ENCODE results near the gene RASL10B. TPM values are rescaled to one million over a fixed set of nuclear protein-coding genes. Genes with fewer than 3 reads are reported as not detected.

RASL10B gene
- total and polyA plus RNA-seq, 9 donors = 2.3 to 14.8 (median 6.6) TPM

GRCh38 chr17:35716173-35716572 is 15.3 kb upstream of the RASL10B start:
- WGBS, 3 donors = 66 to 79% (median 76%) methylated on average over 3 of the region's 3 CpGs
- Histone ChIP-seq H3K27me3 (no peaks in the 10 kb centered on the region), H3K36me3 (no peaks in the 10 kb centered on the region), H3K4me3 (no peak overlapping the region), H3K4me1 (ENCODE audit: insufficient read depth) (peaks cover 11% of the 10 kb centered on the region), H3K27ac (no peak overlapping the region), H3K9me3 (no peaks in the 10 kb centered on the region)
- no peak for DNase-seq
- TF ChIP-seq POLR2A (IDR thresholded peaks at IDR 0.05) = no peak
- TF ChIP-seq EP300 (IDR thresholded peaks at IDR 0.05) = no peak
- intact Hi-C loops (cut with DNase I) = no loop called here

- Histone ChIP-seq H3K36me3 (no peaks in the 10 kb centered on the region), H3K27ac (no peak overlapping the region), H3K27me3 (no peaks in the 10 kb centered on the region), H3K9me3 (no peaks in the 10 kb centered on the region), H3K4me1 (ENCODE audit: insufficient read depth) (peaks cover 11% of the 10 kb centered on the region), H3K4me3 (no peak overlapping the region)
- TF ChIP-seq CTCF (IDR thresholded peaks at IDR 0.05) = no peak
- peak; percentile 58 for TF ChIP-seq EP300 (IDR thresholded peaks at IDR 0.05)
- intact Hi-C loops (cut with DNase I) = no loop called here
- WGBS, 3 donors = 34 to 49% (median 45%) methylated on average over 4 of the region's 4 CpGs
- peak in 1 of 5 donors; percentile 42 for DNase-seq
Measured at GRCh38 chr17:35716897-35717465, 14.5 kb upstream of the RASL10B start.

GRCh38 chr17:35717475-35717874 is 14.0 kb upstream of the RASL10B start:
- Histone ChIP-seq H3K9me3 (no peaks in the 10 kb centered on the region), H3K4me3 (no peak overlapping the region), H3K4me1 (ENCODE audit: insufficient read depth) (peaks cover 11% of the 10 kb centered on the region), H3K36me3 (no peaks in the 10 kb centered on the region), H3K27me3 (no peaks in the 10 kb centered on the region), H3K27ac (no peak overlapping the region)
- intact Hi-C loops (cut with DNase I) = no loop called here
- TF ChIP-seq POLR2A (IDR thresholded peaks at IDR 0.05) (no peak), EP300 (IDR thresholded peaks at IDR 0.05) (no peak), CTCF (IDR thresholded peaks at IDR 0.05) (no peak)
- WGBS, 3 donors = 42 to 62% (median 45%) methylated on average over 2 of the region's 2 CpGs
- DNase-seq = no peak

- Histone ChIP-seq H3K27me3 (no peaks in the 10 kb centered on the region), H3K4me1 (ENCODE audit: insufficient read depth) (peaks cover 6% of the 10 kb centered on the region), H3K27ac (no peak overlapping the region), H3K36me3 (no peaks in the 10 kb centered on the region), H3K9me3 (no peaks in the 10 kb centered on the region), H3K4me3 (no peak overlapping the region)
- 97 to 100% (median 99%) methylated on average over 2 of the region's 2 CpGs for WGBS, 3 donors
- intact Hi-C loops (cut with DNase I) = no loop called here
- no peak for DNase-seq
- TF ChIP-seq CTCF (IDR thresholded peaks at IDR 0.05) (no peak), EP300 (IDR thresholded peaks at IDR 0.05) (no peak), POLR2A (IDR thresholded peaks at IDR 0.05) (no peak)
Measured at GRCh38 chr17:35723735-35724134, 7.7 kb upstream of the RASL10B start.

- no peaks in the 10 kb centered on the region for H3K36me3 ChIP-seq
- no peak overlapping the region for H3K4me3 ChIP-seq
- DNase-seq = no peak
- 88 to 95% (median 92%) methylated on average over 4 of the region's 4 CpGs for WGBS, 3 donors
- no peaks in the 10 kb centered on the region for H3K27me3 ChIP-seq
- TF ChIP-seq EP300 (IDR thresholded peaks at IDR 0.05) = no peak
- no peak for TF ChIP-seq POLR2A (IDR thresholded peaks at IDR 0.05)
- no peak for TF ChIP-seq CTCF (IDR thresholded peaks at IDR 0.05)
- intact Hi-C loops (cut with DNase I) = no loop called here
- H3K4me1 ChIP-seq (ENCODE audit: insufficient read depth) = peaks cover 6% of the 10 kb centered on the region
- no peaks in the 10 kb centered on the region for H3K9me3 ChIP-seq
- no peak overlapping the region for H3K27ac ChIP-seq
Measured at GRCh38 chr17:35725058-35725457, 6.4 kb upstream of the RASL10B start.
